ENCODE measurements around the gene PRPF31.
A peak's percentile ranks its signal among the peaks of the same experiment; 100 is the strongest.
"Not testable (repeated sequence)": the region's sequence is repeated elsewhere in the genome, so short reads cannot be mapped to it uniquely, and the experiment has no call there.

The PRPF31 gene

GRCh38 chr19:54115109-54116063 is at the start of gene PRPF31, which contains the start of gene TFPT:
Gene PRPF31, plus strand, starts transcription at chr19:54115754. Its CDS starts 2,525 bp downstream, at chr19:54118279.
Gene TFPT, minus strand, starts transcription at chr19:54115657. Its CDS starts 388 bp downstream, at chr19:54115269.
- peak; percentile 96 for DNase-seq

GRCh38 chr19:54069470-54069869 is 46.1 kb upstream of the PRPF31 start:
- DNase-seq = no peak

GRCh38 chr19:54073829-54074228 is 41.7 kb upstream of the PRPF31 start:
- no peak for DNase-seq

DNA sequence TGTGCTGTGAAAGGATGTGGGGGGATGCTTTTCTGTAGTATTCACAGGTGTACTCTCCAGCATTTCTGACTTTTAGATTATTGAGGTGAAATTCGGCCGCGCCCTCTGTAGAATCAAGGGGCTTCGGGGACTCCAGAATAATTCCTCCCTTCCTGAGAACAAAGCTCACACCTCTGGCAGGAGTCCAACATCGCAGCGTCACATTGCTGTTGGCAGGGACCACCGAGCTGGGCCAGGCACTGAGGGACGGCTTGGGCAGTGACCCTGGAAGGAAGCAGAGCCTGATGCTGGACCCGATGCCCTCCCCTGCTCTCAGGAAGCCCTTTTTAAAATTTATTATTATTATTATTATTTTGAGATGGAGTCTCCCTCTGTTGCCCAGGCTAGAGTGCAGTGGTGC is 40.7 kb upstream of the PRPF31 start:
- no peak for DNase-seq

DNA sequence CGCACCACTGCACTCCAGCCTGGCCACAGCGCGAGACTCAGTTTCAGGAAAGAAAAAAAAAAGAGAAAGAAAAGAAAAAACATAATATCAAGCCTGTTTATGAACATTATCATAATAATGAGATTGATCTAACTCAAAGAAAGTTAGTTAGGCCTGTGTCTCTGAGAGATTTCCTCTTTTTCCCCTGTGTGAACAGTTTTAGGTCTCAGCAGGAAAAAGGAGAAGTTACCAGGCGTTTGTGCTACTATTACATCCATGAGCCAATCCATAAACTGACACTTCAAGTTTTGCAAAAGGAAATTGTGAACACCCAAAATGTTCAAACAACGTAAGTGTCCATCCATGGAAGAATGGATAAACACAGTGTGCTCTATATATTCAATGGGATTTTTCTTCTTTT is 38.2 kb upstream of the PRPF31 start:
- no peak for DNase-seq

DNA sequence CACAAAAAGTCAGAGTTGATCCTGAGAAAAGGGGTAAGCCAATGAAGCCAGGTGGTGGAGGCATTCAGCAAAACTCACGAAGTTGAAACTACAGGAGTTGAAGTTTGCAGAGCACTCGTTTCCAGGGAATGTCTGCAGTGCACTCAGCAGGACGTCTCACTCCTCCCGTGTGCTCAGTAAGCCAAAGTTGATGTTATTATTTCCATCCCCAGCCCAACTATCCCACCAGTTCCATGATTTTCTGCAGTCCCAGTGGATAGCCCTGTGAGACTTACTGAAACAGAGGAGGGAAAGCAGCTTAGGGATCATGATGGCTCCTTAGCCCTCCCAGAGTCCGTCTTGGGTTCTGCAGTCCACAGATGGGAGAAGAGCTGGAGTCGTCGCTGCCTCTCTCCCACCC is 34.5 kb upstream of the PRPF31 start, which contains the start of gene TARM1:
Gene TARM1, minus strand, starts transcription at position 334 of the 400 bp plus-strand sequence. Its CDS starts 25 bp downstream, at position 309.
- no peak for DNase-seq

DNA sequence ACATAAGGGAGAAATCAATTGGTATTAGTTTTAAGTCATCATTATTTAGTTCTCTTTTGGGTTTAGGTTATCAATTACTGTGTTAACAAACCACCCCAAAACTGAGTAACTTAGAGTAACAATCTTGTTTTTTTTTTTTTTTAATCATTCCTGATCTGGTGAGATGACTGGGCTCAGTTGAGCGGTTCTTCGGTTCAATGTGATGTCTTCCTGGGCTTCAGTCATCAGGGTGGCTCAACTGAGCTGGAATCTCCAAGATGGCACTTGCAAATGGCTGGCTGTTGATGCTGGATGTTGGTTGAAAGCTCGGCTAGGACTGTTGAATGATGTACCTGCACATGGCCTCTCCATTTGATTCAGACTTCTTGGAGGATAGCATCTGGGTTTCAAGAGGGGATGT is 31.1 kb upstream of the PRPF31 start:
- no peak for DNase-seq

DNA sequence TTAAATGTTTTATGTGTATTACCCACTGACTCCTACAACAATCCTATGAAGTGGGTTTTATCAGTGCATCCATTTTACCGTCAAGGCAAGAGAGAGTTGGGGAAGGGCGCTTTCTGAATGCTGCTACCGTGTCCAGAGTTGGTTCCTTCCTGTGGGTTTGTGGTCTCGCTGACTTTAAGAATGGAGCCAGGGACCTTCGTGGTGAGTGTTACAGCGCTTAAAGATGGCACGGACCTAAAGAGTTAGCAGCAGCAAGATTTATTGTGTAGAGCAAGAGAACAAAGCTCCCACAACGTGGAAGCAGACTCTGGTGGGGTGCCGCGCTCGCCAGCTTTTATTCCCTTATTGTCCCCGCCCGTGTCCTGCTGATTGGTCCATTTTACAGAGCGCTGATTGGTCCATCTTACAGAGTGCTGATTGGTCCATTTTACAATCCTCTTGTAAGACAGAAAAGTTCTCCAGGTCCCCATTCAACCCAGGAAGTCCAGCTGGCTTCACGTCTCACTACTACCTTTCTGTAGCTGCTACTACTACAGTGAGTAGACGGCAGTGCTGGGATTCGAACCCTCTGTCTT is 21.0 kb upstream of the PRPF31 start:
- no peak for DNase-seq

GRCh38 chr19:54095136-54095858 is 20.3 kb upstream of the PRPF31 start:
- no peak for DNase-seq

- DNase-seq = peak; percentile 69
Observed at GRCh38 chr19:54095859-54096616, 19.5 kb upstream of the PRPF31 start.

GRCh38 chr19:54096617-54097106 is 18.9 kb upstream of the PRPF31 start:
- peak; percentile 33 for DNase-seq

DNA sequence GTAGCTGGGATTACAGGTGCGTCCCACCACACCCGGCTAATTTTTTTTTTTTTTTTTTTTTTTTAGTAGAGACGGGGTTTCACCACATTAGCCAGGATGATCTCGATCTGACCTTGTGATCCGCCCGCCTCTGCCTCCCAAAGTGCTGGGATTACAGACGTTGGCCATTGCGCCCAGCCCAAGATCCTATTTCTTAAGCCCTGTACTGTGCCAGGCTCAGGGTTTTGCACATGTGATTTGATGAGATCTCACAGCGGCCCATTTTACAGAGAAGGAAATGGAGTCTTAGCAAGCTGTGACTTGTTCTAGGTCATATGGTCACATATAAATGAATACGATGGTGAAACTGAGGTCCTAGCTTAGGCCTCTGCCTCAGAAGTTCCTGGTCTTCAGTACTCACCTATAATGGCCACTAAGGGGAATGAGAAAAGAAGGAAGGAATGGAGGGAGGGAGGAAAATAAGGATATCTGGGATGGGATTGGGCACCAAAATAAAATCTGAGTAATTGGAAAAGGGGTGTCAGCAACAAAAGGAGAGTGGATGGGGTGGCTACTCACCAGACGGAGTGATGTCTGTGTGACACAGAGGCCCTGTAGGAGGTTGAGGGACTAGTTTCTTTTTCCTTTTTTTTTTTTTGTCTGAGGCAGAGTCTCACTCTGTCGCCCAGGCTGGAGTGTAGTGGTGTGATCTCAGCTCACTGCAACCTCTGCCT is 16.2 kb upstream of the PRPF31 start:
- no peak for DNase-seq

DNA sequence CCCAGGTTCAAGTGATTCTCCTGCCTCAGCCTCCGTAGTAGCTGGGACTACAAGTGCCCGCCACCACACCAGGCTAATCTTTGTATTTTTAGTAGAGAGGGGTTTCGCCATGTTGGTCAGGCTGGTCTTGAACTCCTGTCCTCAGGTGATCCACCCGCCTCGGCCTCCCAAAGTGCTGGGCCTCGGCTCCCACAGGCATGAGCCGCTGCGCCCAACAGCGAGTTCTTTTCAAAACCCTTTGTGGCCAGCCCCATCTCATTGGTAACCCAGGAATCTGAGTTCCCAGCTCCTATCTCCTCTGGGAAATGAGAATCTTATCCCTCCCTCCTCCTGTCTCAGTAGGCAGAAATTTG is 15.7 kb upstream of the PRPF31 start:
- not testable (repeated sequence) for DNase-seq

DNA sequence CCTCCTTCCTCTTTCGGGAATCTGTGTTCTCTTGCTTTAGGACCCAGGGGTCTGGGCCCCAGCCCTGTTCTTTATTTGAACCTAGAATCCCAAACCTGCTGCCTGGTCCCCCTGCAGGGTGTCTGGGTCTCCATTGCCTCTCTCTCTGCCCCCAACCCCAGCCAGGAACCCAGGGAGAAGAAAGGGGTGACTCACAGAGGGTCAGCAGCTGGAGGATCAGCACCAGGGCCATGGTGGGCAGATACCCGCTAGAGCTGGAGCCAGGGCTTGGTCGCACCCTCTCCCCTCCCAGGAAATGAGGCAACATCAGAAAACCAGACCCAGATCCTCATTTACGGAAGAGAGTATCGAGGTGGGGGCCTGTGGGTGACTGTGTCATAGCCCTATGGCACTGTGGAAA is 15.0 kb upstream of the PRPF31 start, which contains the start of gene OSCAR:
Gene OSCAR, minus strand, starts transcription at position 243 of the 400 bp plus-strand sequence. Its CDS starts 11 bp downstream, at position 232.
- no peak for DNase-seq

- peak; percentile 98 for DNase-seq
Observed at GRCh38 chr19:54102421-54103169, 13.0 kb upstream of the PRPF31 start, which contains the start of gene NDUFA3. Gene NDUFA3, plus strand, starts transcription at chr19:54102855. Its CDS starts 24 bp downstream, at chr19:54102879.

- DNase-seq = no peak
Observed at GRCh38 chr19:54104998-54105715, 10.4 kb upstream of the PRPF31 start.

GRCh38 chr19:54105796-54106195 is 9.8 kb upstream of the PRPF31 start:
- DNase-seq = no peak

GRCh38 chr19:54106716-54107115 is 8.8 kb upstream of the PRPF31 start:
- DNase-seq = no peak

- DNase-seq = no peak
Observed at GRCh38 chr19:54107876-54108490, 7.6 kb upstream of the PRPF31 start.
